ENCODE measurements around the gene TRIM52. TPM values are rescaled to one million over a fixed set of nuclear protein-coding genes. Genes with fewer than 3 reads are reported as not detected.

TRIM52 gene
- total and polyA plus RNA-seq, 2 of the 13 experiments (the other 11 are each of a cell fraction or from before 2014, with no cell fraction given): 7.2 to 11.6 TPM

GRCh38 chr5:181246276-181247049 lies 14.5 kb downstream of the TRIM52 start (continued):
- TF ChIP-seq YY1 (IDR thresholded peaks at IDR 0.05; ENCODE audit: insufficient read depth, insufficient replicate concordance, low read depth, low read length): peak; percentile 22
- no peak for TF ChIP-seq ZNF235 (CRISPR knock-in tag; IDR thresholded peaks at IDR 0.05; ENCODE audit: borderline replicate concordance)
- no peak for TF ChIP-seq AKNA (CRISPR knock-in tag; IDR thresholded peaks at IDR 0.05; ENCODE audit: borderline replicate concordance)
- TF ChIP-seq CEBPB (IDR thresholded peaks at IDR 0.05; ENCODE audit: borderline replicate concordance, low read depth, low read length): no peak
- TF ChIP-seq BCL6 (CRISPR knock-in tag; IDR thresholded peaks at IDR 0.05): 0 out of 2 replicates have a peak, but pooled peaks have one; percentile 25
- no peak; the same call in 1 of the 2 replicates for TF ChIP-seq REPIN1 (CRISPR knock-in tag; IDR thresholded peaks at IDR 0.05; ENCODE audit: borderline replicate concordance, low read depth)
- no peak for TF ChIP-seq DNMT3B (CRISPR knock-in tag; conservative IDR thresholded peaks at IDR 0.05)
- TF ChIP-seq, protein P1, sequence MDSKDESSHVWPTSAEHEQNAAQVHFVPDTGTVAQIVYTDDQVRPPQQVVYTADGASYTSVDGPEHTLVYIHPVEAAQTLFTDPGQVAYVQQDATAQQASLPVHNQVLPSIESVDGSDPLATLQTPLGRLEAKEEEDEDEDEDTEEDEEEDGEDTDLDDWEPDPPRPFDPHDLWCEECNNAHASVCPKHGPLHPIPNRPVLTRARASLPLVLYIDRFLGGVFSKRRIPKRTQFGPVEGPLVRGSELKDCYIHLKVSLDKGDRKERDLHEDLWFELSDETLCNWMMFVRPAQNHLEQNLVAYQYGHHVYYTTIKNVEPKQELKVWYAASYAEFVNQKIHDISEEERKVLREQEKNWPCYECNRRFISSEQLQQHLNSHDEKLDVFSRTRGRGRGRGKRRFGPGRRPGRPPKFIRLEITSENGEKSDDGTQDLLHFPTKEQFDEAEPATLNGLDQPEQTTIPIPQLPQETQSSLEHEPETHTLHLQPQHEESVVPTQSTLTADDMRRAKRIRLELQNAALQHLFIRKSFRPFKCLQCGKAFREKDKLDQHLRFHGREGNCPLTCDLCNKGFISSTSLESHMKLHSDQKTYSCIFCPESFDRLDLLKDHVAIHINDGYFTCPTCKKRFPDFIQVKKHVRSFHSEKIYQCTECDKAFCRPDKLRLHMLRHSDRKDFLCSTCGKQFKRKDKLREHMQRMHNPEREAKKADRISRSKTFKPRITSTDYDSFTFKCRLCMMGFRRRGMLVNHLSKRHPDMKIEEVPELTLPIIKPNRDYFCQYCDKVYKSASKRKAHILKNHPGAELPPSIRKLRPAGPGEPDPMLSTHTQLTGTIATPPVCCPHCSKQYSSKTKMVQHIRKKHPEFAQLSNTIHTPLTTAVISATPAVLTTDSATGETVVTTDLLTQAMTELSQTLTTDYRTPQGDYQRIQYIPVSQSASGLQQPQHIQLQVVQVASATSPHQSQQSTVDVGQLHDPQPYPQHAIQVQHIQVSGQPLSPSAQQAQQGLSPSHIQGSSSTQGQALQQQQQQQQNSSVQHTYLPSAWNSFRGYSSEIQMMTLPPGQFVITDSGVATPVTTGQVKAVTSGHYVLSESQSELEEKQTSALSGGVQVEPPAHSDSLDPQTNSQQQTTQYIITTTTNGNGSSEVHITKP (CRISPR knock-in tag; IDR thresholded peaks at IDR 0.05; ENCODE audit: low read depth): peak; percentile 89; the same call in 1 of the 2 replicates
- TF ChIP-seq, protein P2, sequence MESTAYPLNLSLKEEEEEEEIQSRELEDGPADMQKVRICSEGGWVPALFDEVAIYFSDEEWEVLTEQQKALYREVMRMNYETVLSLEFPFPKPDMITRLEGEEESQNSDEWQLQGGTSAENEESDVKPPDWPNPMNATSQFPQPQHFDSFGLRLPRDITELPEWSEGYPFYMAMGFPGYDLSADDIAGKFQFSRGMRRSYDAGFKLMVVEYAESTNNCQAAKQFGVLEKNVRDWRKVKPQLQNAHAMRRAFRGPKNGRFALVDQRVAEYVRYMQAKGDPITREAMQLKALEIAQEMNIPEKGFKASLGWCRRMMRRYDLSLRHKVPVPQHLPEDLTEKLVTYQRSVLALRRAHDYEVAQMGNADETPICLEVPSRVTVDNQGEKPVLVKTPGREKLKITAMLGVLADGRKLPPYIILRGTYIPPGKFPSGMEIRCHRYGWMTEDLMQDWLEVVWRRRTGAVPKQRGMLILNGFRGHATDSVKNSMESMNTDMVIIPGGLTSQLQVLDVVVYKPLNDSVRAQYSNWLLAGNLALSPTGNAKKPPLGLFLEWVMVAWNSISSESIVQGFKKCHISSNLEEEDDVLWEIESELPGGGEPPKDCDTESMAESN (CRISPR knock-in tag; conservative IDR thresholded peaks at IDR 0.05): no peak
- no peak for TF ChIP-seq ZNF251 (CRISPR knock-in tag; IDR thresholded peaks at IDR 0.05)
- no peak for TF ChIP-seq ZNF451 (CRISPR knock-in tag; IDR thresholded peaks at IDR 0.05)
- no peak for TF ChIP-seq SIX4 (CRISPR knock-in tag; IDR thresholded peaks at IDR 0.05)
- no peak for TF ChIP-seq ZHX1 (CRISPR knock-in tag; IDR thresholded peaks at IDR 0.05; ENCODE audit: low read depth)
- TF ChIP-seq ZNF432 (CRISPR knock-in tag; IDR thresholded peaks at IDR 0.05; ENCODE audit: borderline replicate concordance): no peak

All from HepG2 (cell line).